HT1080 (cell line): ENCODE results near the gene SUPT5H. TPM values are rescaled to one million over a fixed set of nuclear protein-coding genes. Genes with fewer than 3 reads are reported as not detected.

Experiments used
- DNase-seq: peaks from one replicate; pipeline ENCODE4 v3.0.0-alpha.2; 2015; ENCODE audit warnings: low read depth
- total RNA-seq: library from RNA; depleted of rRNA; stranded (reverse); fragments of >200 nt; shearing (Covaris generic); gene quantifications from 2 replicates; pipeline ENCODE4 v1.2.3, GENCODE V29; 2014

SUPT5H gene
- total RNA-seq, 1 experiment from 2014 or later = 91.6 TPM

GRCh38 chr19:39409208-39410016, 36.0 kb upstream of the SUPT5H start:
- DNase-seq = no peak

- DNase-seq = no peak
Observed at GRCh38 chr19:39410017-39410830, 35.2 kb upstream of the SUPT5H start.

DNA sequence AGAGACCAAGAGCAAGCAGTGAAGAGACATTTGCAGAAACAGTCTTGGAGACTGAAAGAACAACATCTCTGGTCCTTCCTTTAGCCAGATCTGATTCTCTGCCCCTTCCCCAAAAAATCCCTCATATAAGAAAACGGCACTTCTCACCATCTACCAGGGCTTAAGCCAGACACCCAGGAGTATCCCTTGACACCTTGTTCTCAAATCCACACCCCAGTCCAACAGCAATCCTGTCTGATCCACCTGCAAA, 34.6 kb upstream of the SUPT5H start:
- DNase-seq = no peak

DNA sequence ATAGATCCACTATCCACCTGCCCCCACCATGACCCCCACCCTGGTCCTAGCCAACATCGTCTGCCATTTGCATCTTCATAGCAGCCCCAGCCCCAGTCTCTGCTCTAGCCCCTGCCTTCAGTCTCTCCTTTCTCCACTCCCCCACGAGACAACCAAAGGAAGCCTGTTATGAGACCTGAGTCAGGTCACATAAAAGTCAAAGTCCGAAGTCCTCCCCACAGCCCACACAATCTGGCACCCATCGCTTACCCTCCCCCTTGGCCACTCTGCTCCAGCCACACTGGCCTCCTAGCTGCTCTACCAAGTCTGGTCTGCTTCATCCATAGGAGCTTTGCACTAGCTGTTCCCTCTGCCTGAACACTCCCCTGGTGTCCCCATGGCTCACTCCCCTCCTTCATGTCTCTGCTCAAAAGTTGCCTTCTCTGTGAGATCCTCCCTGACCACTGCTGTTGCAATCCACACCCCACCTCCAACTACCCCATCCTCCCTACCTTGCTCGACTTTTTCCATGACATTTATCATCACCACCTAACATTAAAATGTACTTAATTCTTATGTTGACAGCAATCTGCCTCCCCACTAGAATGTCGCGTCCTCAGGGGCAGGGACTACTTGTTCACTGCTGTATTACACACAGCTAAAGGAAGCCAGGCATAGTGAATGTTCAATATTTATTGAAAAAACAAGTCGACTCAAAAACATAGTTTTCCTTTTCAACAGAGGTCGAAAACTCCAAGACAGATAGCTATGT, 34.1 kb upstream of the SUPT5H start:
- no peak for DNase-seq

DNA sequence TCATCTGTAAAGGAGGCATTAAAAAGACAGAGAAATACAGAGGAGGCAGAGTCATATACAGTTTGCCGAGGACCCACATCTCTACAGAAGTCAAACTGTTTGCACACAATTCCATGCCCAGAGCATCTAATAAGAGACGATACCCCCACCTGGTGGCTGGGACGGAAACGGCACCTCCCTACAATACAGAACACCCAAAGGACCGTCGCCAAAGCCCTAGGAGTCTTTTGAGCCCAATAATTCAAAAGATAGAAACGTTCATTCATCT, 33.6 kb upstream of the SUPT5H start:
- DNase-seq = no peak

GRCh38 chr19:39412100-39412866, 33.1 kb upstream of the SUPT5H start, which contains the start of gene PLEKHG2:
TSS of gene PLEKHG2 (plus strand) at chr19:39412669. CDS start at chr19:39414087, 1,418 bp downstream.
- peak; percentile 99 for DNase-seq

DNA sequence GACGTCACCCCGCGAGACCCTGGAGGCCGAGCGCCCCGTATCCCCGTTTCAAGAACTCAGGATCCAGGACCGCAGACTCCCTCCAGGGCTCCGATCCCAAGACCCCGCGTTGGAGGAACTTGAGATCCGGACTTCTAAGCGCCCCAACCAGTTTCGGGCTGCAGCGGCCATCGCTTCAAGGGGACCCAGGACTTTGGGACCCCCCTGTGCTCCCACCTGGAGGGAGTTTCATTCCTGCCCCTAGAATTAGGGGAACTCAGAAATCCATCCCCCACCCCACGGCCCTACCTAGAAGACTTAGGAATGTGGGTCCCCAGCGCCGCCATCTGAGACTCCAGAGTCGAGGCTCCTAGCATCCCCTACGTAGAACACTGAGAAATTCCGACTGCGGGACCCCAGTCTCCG, 32.5 kb upstream of the SUPT5H start:
- no peak for DNase-seq

DNA sequence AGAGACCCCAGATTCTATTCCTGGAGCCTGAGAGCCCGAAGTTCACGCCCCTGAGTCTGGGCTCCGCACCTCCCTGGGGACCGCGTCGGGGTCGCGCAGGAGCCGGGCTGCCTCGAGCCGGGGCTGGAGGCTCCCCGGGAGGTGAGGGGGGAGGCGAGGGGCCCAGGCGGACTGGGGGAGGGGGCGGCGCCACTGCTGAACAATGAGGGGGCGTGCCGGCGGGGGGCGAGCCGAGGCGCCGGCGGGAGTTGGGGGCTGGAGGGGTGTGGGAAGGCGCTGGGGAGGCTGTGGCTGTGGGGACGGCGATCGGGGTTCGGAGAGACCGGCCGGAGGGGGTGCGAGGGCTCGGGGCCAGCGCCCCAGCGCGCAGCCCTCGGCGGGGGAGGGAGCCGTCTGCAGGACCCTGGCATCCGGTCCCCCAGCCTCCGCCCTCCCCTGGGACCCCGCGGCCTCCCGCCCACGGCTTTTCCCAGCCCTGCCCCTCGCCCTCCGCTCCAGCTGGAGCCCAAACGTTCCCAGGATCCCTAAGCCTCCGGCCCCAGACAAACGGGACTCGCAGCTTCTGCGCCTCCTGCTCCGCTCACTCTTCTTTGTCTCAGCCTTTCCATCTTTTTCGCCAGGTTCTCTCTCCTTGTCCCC, 32.0 kb upstream of the SUPT5H start:
- DNase-seq = no peak

- no peak for DNase-seq
Observed at GRCh38 chr19:39413911-39414608, 31.3 kb upstream of the SUPT5H start.

GRCh38 chr19:39415111-39416046, 30.0 kb upstream of the SUPT5H start:
- no peak for DNase-seq

DNA sequence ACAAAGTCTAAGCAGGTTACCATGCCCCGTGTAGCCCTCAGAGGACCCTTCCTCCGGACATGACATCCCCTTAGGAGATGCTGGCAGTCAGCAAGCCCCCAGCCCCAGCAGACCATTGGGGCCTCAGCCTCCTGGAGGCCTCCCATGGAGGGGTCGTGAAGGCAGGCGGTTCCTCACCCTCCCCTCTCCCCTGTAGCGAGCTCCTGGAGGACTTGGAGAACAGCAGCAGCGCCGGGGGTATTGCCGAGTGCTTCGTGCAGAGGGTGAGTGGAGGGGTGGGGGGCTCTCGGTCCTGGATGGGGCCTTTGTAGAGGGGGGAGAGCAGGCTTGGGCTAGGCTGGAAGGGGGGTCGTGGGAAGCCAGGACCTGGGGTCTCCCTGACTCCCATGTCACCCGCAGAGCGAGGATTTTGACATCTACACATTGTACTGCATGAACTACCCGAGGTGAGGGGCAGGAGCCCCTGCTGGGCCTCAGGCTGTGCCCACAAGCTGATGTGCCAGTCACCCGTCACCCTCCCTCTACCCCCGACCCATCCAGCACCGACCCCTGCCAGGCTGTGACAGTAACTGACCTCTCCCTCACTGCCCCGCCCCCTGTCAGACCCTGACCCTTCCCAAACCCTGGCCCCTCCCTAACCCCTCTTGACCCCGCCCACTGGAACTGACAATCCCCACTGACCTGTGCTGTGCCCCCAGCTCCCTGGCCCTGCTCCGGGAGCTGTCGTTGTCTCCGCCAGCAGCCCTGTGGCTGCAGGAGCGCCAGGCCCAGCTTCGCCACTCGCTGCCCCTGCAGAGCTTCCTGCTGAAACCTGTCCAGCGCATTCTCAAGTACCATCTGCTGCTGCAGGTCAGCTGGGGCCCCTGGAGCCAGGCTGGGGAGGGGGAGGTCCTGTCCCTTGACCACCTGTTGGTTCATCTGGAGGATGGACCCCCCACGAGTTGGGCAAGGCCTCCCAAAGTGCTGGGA, 28.9 kb upstream of the SUPT5H start:
- DNase-seq = no peak

- no peak for DNase-seq
Observed at GRCh38 chr19:39417463-39418181, 27.8 kb upstream of the SUPT5H start.

- DNase-seq = no peak
Observed at GRCh38 chr19:39419003-39419402, 26.4 kb upstream of the SUPT5H start.

- DNase-seq = no peak
Observed at GRCh38 chr19:39420769-39421168, 24.6 kb upstream of the SUPT5H start.

GRCh38 chr19:39422020-39422419, 23.4 kb upstream of the SUPT5H start:
- no peak for DNase-seq

DNA sequence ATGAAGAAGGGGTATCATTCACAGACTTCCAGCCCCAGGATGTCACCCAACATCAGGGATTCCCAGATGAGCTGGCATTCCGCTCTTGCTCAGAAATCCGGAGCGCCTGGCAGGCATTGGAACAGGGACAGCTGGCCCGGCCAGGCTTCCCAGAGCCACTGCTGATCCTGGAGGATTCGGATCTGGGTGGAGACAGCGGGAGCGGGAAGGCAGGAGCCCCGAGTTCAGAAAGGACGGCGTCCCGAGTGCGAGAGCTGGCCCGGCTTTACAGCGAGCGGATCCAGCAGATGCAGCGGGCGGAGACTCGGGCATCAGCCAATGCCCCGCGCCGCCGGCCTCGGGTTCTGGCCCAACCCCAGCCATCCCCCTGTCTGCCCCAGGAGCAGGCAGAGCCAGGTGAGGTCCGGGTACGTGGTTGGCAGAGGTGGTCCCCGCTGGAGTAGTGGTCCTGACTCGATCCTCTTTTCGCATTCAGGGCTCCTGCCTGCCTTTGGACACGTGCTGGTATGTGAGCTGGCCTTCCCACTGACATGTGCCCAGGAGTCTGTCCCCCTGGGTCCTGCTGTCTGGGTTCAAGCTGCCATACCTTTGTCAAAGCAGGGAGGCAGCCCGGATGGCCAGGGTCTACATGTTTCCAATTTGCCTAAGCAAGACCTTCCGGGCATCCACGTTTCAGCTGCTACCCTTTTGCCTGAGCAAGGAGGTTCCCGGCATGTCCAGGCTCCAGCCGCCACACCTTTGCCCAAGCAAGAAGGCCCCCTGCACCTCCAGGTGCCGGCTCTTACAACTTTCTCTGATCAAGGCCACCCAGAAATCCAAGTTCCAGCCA, 21.9 kb upstream of the SUPT5H start:
- no peak for DNase-seq

DNA sequence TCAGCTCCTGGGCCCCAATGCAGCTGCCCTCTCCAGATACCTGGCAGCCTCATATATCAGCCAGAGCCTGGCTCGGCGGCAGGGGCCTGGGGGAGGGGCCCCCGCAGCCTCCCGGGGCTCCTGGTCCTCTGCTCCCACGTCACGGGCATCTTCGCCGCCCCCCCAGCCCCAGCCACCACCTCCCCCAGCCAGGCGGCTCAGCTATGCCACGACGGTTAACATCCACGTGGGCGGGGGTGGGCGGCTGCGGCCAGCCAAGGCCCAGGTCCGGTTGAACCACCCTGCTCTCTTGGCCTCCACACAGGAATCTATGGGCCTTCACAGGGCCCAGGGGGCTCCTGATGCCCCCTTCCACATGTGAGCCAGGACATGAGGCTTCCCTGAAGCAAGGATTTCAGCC, 20.4 kb upstream of the SUPT5H start:
- no peak for DNase-seq
